Retinal pigment epithelial cell (primary cell): ENCODE data around the gene VEGFB.

Experiments used
- DNase-seq: peaks from one replicate; pipeline ENCODE4 v3.0.0-alpha.2; 2010; ENCODE audit warnings: low read depth
- H3K4me3 ChIP-seq: 2 replicates; pipeline ENCODE4 v1.5.1; 2011; ENCODE audit warnings: mild to moderate bottlenecking, low read length, control low read depth, moderate library complexity
- CTCF ChIP-seq: conservative IDR thresholded peaks from 2 replicates; pipeline ENCODE4 v1.5.1; 2011; ENCODE audit warnings: low read depth, low read length, control low read depth, inconsistent platforms

Gene VEGFB

GRCh38 chr11:64285885-64286800, 51.8 kb downstream of the VEGFB start:
- no peak for DNase-seq
- peak; percentile 32 for TF ChIP-seq CTCF
- H3K4me3 ChIP-seq, result peak overlapping the region; percentile 74

- no peak for TF ChIP-seq CTCF
- H3K4me3 ChIP-seq, result no peak overlapping the region
- DNase-seq, result no peak
Measured at GRCh38 chr11:64286801-64287159, 52.4 kb downstream of the VEGFB start.

- TF ChIP-seq CTCF, result no peak
- DNase-seq, result no peak
- no peak overlapping the region for H3K4me3 ChIP-seq
Measured at GRCh38 chr11:64287676-64288352, 53.4 kb downstream of the VEGFB start.

GRCh38 chr11:64288353-64288750, 54.0 kb downstream of the VEGFB start:
- TF ChIP-seq CTCF, result no peak
- no peak overlapping the region for H3K4me3 ChIP-seq
- DNase-seq, result no peak
